ENCODE data around the gene FAM107B.

GRCh38 chr10:14665304-14665703 lies 109.4 kb downstream of the FAM107B start:
- no peak for TF ChIP-seq CTCF (IDR thresholded peaks at IDR 0.05)
- no peak for TF ChIP-seq POLR2A (IDR thresholded peaks at IDR 0.05)

Data from right lobe of liver (tissue), 4 donors.